Prostate gland (tissue), 2 donors: ENCODE data around the gene TM7SF2. TPM values are rescaled to one million over a fixed set of nuclear protein-coding genes. Genes with fewer than 3 reads are reported as not detected.

Experiments
- DNase-seq: peaks from one replicate; pipeline ENCODE4 v3.0.0-alpha.2; 2019; ENCODE audit warnings: low spot score
- H3K27ac ChIP-seq, 2 donors: fragments of 200-600 bp; sonication (generic); 2 replicates each; pipeline ENCODE4 v1.5.1; 2017 to 2019
- H3K27me3 ChIP-seq: fragments of 200-600 bp; sonication (generic); replicated peaks from 2 replicates; pipeline ENCODE4 v1.5.1; 2019; ENCODE audit not compliant: insufficient read depth
- H3K36me3 ChIP-seq, 2 donors: fragments of 200-600 bp; sonication (generic); 1 replicate in 1 of 2; 2 replicates in 1 of 2; pipeline versions ENCODE4 v1.5.1 to v1.8.1; 2017 to 2019
- H3K4me1 ChIP-seq: fragments of 200-600 bp; sonication (generic); replicated peaks from 2 replicates; pipeline ENCODE4 v1.5.1; 2019
- H3K4me3 ChIP-seq, 2 donors: fragments of 200-600 bp; sonication (generic); 2 replicates each; pipeline ENCODE4 v1.5.1; 2017 to 2019
- H3K9me3 ChIP-seq: fragments of 200-600 bp; sonication (generic); 2 replicates; pipeline ENCODE4 v1.5.1; 2017
- POLR2A ChIP-seq: fragments of 450-650 bp; IDR thresholded peaks from one replicate; pipeline ENCODE4 v1.6.1; 2016; ENCODE audit warnings: antibody characterized with exemption, mild to moderate bottlenecking
- POLR2AphosphoS5 ChIP-seq: sonication (generic); formaldehyde crosslinking; IDR thresholded peaks from one replicate; pipeline ENCODE4 v1.6.1; 2017; ENCODE audit warnings: antibody characterized with exemption
- WGBS: methylation state at CpG from one replicate; pipeline ENCODE4 v1.1.5; 2018; 5-methylcytosine and 5-hydroxymethylcytosine counted together
- intact Hi-C: fragments of 100-400 bp; cut with DNase I; formaldehyde crosslinking; loops from one replicate; pipeline ENCODE4 v1.14.2; 2022
- total RNA-seq, 2 donors: library from RNA; depleted of rRNA; stranded (reverse); fragments of >200 nt; gene quantifications; one replicate each; pipeline ENCODE4 v1.1.0, GENCODE V29; 2016
- TF ChIP-seq, protein P1 (sequence below), 4 experiments: fragments of 200-600 bp in 2 of 4; fragments of 450-650 bp in 2 of 4; sonication (generic) in 2 of 4; IDR thresholded peaks; 1 replicate in 3 of 4; 2 replicates in 1 of 4; pipeline ENCODE4 v1.5.1; 2016 to 2019; ENCODE audit warnings: antibody characterized with exemption in 4 of 4, mild to moderate bottlenecking in 2 of 4, moderate library complexity in 2 of 4

The TM7SF2 gene
- total RNA-seq, 2 donors from 2014 or later = 73.9 to 185 TPM

GRCh38 chr11:65132238-65132987 is 20.7 kb downstream of the TM7SF2 start:
- peak overlapping the region in 1 of 2 donors; percentile 98 for H3K27ac ChIP-seq
- DNase-seq = no peak
- H3K4me3 ChIP-seq = peak overlapping the region in 1 of 2 donors; percentile 55

DNA sequence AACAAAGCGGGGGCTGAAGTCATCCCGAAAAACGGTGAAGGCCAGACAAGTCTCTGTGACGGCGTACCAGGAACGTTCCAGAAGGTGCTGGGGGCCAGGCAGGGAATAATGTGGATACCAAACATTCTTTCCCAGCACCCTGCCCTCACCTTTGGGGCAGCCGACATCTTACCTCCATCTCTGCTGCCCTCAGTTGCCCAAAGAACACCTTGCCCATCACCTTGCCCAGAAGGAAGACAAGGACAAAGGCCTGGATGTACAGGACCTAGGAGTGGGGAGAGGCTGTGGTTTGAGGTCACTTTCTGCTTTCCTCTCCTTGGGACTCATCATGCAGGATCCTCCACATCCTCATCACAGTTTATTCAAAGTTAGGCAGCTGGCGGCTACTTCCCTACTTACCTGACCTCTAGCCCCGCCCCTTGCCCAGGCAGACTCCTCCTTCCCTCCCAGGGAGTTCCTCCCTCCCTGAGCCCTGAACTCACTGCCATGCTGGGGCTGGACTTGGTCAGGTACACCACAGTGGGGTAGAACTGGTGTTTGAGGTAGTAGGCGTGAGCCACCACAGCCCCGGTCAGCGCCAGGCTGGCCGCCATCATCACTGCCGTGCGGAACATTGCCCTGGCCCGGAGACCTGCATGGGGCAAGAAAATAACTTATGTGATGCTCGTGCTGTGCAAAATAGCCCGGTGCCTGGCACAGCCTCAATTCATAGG is 21.5 kb downstream of the TM7SF2 start:
- Histone ChIP-seq H3K27me3 (no peaks in the 10 kb centered on the region), H3K27ac (peak overlapping the region; percentile 98), H3K9me3 (no peaks in the 10 kb centered on the region), H3K4me3 (peak overlapping the region; percentile 55 to 64), H3K4me1 (peaks cover 7% of the 10 kb centered on the region), H3K36me3 (peaks cover 21 to 28% of the 10 kb centered on the region in 2 donors)
- DNase-seq = no peak
- TF ChIP-seq POLR2A = peak; percentile 30
- TF ChIP-seq, protein P1, sequence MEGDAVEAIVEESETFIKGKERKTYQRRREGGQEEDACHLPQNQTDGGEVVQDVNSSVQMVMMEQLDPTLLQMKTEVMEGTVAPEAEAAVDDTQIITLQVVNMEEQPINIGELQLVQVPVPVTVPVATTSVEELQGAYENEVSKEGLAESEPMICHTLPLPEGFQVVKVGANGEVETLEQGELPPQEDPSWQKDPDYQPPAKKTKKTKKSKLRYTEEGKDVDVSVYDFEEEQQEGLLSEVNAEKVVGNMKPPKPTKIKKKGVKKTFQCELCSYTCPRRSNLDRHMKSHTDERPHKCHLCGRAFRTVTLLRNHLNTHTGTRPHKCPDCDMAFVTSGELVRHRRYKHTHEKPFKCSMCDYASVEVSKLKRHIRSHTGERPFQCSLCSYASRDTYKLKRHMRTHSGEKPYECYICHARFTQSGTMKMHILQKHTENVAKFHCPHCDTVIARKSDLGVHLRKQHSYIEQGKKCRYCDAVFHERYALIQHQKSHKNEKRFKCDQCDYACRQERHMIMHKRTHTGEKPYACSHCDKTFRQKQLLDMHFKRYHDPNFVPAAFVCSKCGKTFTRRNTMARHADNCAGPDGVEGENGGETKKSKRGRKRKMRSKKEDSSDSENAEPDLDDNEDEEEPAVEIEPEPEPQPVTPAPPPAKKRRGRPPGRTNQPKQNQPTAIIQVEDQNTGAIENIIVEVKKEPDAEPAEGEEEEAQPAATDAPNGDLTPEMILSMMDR (IDR thresholded peaks at IDR 0.05) = no peak
- intact Hi-C loops = no loop called here
- 34% methylated on average over 18 of the region's 18 CpGs for WGBS

More at GRCh38 chr11:65132238-65132987, 20.7 kb downstream of the TM7SF2 start:
- intact Hi-C loops = no loop called here
- peaks cover 7% of the 10 kb centered on the region for H3K4me1 ChIP-seq
- H3K36me3 ChIP-seq = peaks cover 21 to 34% of the 10 kb centered on the region in 2 donors
- TF ChIP-seq, protein P1 (IDR thresholded peaks at IDR 0.05) = no peak
- TF ChIP-seq POLR2AphosphoS5 (no peak), POLR2A (no peak)
- no peaks in the 10 kb centered on the region for H3K9me3 ChIP-seq
- WGBS = 73% methylated on average over 10 of the region's 10 CpGs
- no peaks in the 10 kb centered on the region for H3K27me3 ChIP-seq

GRCh38 chr11:65133724-65134123 is 22.1 kb downstream of the TM7SF2 start:
- Histone ChIP-seq H3K4me1 (peaks cover 7% of the 10 kb centered on the region), H3K4me3 (peak overlapping the region; percentile 55 to 64), H3K36me3 (peaks cover 21 to 28% of the 10 kb centered on the region in 2 donors), H3K27ac (peak overlapping the region; percentile 98), H3K9me3 (no peaks in the 10 kb centered on the region), H3K27me3 (no peaks in the 10 kb centered on the region)
- TF ChIP-seq POLR2A (no peak), POLR2AphosphoS5 (no peak)
- TF ChIP-seq, protein P1 (IDR thresholded peaks at IDR 0.05) = no peak
- under 1% methylated on average over 20 of the region's 20 CpGs for WGBS
- no peak for DNase-seq
- intact Hi-C loops = no loop called here

GRCh38 chr11:65134240-65134951 is 22.7 kb downstream of the TM7SF2 start, which contains the start of gene SYVN1:
Gene SYVN1, minus strand, starts transcription at chr11:65134519. Its CDS starts 918 bp downstream, at chr11:65133601.
- intact Hi-C loops = no loop called here
- H3K36me3 ChIP-seq = peaks cover 21 to 24% of the 10 kb centered on the region in 2 donors
- no peaks in the 10 kb centered on the region for H3K9me3 ChIP-seq
- H3K27me3 ChIP-seq = no peaks in the 10 kb centered on the region
- peak; percentile 95 for TF ChIP-seq POLR2A
- TF ChIP-seq, protein P1 (IDR thresholded peaks at IDR 0.05) = peak in 1 of 4 experiments; percentile 25
- peak; percentile 94 for TF ChIP-seq POLR2AphosphoS5
- H3K27ac ChIP-seq = peak within 1 kb of the TSS; percentile 98
- H3K4me1 ChIP-seq = peaks cover 7% of the 10 kb centered on the region
- WGBS = under 1% methylated on average over 56 of the region's 60 CpGs
- peak within 1 kb of the TSS; percentile 55 to 64 for H3K4me3 ChIP-seq
- DNase-seq = peak; percentile 87
